ENCODE measurements around the gene USP49.

GRCh38 chr6:41811095-41811494, 84.1 kb downstream of the USP49 start:
- TF ChIP-seq, protein P1, sequence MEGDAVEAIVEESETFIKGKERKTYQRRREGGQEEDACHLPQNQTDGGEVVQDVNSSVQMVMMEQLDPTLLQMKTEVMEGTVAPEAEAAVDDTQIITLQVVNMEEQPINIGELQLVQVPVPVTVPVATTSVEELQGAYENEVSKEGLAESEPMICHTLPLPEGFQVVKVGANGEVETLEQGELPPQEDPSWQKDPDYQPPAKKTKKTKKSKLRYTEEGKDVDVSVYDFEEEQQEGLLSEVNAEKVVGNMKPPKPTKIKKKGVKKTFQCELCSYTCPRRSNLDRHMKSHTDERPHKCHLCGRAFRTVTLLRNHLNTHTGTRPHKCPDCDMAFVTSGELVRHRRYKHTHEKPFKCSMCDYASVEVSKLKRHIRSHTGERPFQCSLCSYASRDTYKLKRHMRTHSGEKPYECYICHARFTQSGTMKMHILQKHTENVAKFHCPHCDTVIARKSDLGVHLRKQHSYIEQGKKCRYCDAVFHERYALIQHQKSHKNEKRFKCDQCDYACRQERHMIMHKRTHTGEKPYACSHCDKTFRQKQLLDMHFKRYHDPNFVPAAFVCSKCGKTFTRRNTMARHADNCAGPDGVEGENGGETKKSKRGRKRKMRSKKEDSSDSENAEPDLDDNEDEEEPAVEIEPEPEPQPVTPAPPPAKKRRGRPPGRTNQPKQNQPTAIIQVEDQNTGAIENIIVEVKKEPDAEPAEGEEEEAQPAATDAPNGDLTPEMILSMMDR (IDR thresholded peaks at IDR 0.05), result no peak
- no peak for TF ChIP-seq POLR2A (IDR thresholded peaks at IDR 0.05)

Data from transverse colon (tissue), 3 donors.